ENCODE results near the gene NR2C2AP.

DNA sequence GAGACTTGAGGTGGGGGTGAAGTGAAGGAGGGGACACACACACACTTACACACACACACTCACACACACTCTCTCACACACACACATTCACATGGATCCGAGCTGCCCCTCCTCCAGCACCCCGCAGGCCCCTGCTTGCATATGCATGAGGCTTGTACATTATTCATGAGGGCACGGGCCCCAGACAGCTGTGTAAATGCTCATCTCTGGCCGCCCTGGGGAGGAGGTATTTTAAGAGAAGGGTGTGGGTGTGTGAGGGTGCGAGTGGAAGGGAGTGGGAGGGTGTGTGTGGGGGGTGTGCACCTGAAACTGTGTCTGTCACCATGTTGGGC, 10.9 kb upstream of the NR2C2AP start:
- TF ChIP-seq, protein P1, sequence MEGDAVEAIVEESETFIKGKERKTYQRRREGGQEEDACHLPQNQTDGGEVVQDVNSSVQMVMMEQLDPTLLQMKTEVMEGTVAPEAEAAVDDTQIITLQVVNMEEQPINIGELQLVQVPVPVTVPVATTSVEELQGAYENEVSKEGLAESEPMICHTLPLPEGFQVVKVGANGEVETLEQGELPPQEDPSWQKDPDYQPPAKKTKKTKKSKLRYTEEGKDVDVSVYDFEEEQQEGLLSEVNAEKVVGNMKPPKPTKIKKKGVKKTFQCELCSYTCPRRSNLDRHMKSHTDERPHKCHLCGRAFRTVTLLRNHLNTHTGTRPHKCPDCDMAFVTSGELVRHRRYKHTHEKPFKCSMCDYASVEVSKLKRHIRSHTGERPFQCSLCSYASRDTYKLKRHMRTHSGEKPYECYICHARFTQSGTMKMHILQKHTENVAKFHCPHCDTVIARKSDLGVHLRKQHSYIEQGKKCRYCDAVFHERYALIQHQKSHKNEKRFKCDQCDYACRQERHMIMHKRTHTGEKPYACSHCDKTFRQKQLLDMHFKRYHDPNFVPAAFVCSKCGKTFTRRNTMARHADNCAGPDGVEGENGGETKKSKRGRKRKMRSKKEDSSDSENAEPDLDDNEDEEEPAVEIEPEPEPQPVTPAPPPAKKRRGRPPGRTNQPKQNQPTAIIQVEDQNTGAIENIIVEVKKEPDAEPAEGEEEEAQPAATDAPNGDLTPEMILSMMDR (IDR thresholded peaks at IDR 0.05) = no peak
- TF ChIP-seq POLR2A (IDR thresholded peaks at IDR 0.05) = no peak
- TF ChIP-seq EP300 (IDR thresholded peaks at IDR 0.05) = no peak

Measured in tibial nerve (tissue), 4 donors.